A549 (cell line): Measurements from ENCODE around the gene CCS. TPM values are rescaled to one million over a fixed set of nuclear protein-coding genes. Genes with fewer than 3 reads are reported as not detected.

Experiments
- ATAC-seq, 2 experiments: fragments of 200-7000 bp in 1 of 2; fragments of >200 bp in 1 of 2; cut with Nextera tagmentation in 1 of 2; cut with Tn5 transposase in 1 of 2; 3 replicates each; pipeline versions ENCODE4 v1.8.0 to v1.9.1; 2018 to 2020; ENCODE audit warnings: mild to moderate bottlenecking in 1 of 2, moderate library complexity in 1 of 2
- CTCF ChIA-PET: fragments of 300-600 bp; sonication (Branson Sonifier 250); formaldehyde crosslinking; extraction: SDS; loops from one replicate; lab custom pipeline; 2021; ENCODE audit warnings: antibody characterized with exemption, inconsistent platforms; lab: Yijun Ruan, JAX
- POLR2A ChIA-PET: fragments of 350-600 bp; formaldehyde crosslinking; extraction: SDS; loops from one replicate; lab custom pipeline; 2021; ENCODE audit warnings: antibody characterized with exemption, inconsistent platforms; lab: Yijun Ruan, JAX
- DNase-seq, 2 experiments: peaks; one replicate each; pipeline versions ENCODE4 v3.0.0 to v3.0.0-alpha.2; 2011 to 2016; ENCODE audit warnings: low read depth in 1 of 2, low spot score in 1 of 2
- FAIRE-seq: peaks from 2 replicates; lab custom pipeline; 2011; peaks lifted over from hg19 to GRCh38; lab: Jason Lieb, UNC
- H3K27ac ChIP-seq, 2 experiments: fragments of >200 bp; sonication (Bioruptor Twin); formaldehyde crosslinking; 3 replicates each; pipeline ENCODE4 v1.5.1; 2016 to 2017
- H3K4me1 ChIP-seq: fragments of >200 bp; sonication (Bioruptor Twin); formaldehyde crosslinking; 3 replicates; pipeline ENCODE4 v1.6.1; 2016
- H3K4me2 ChIP-seq: fragments of >200 bp; sonication (Bioruptor Twin); formaldehyde crosslinking; 3 replicates; pipeline ENCODE4 v1.6.1; 2016
- H3K4me3 ChIP-seq: fragments of >200 bp; sonication (Bioruptor Twin); formaldehyde crosslinking; 3 replicates; pipeline ENCODE4 v1.5.1; 2016
- H3K9me3 ChIP-seq: fragments of >200 bp; sonication (Bioruptor Twin); formaldehyde crosslinking; 3 replicates; pipeline ENCODE4 v1.6.1; 2016
- BHLHE40 ChIP-seq: IDR thresholded peaks from 2 replicates; pipeline ENCODE4 v1.6.1; 2012; ENCODE audit warnings: low read depth, low read length, inconsistent platforms
- CBX8 ChIP-seq: fragments of 200-600 bp; sonication (generic); IDR thresholded peaks from 2 replicates; pipeline ENCODE4 v1.6.1; 2016
- CEBPB ChIP-seq, 2 experiments: fragments of >200 bp in 1 of 2; sonication (Bioruptor Twin) in 1 of 2; formaldehyde crosslinking in 1 of 2; IDR thresholded peaks; 2 replicates each; pipeline ENCODE4 v1.6.1; 2012 to 2016
- CHD4 ChIP-seq: fragments of 200-600 bp; sonication (generic); IDR thresholded peaks from 2 replicates; pipeline ENCODE4 v1.6.1; 2016; ENCODE audit warnings: antibody characterized with exemption, mild to moderate bottlenecking, borderline replicate concordance
- GATA3 ChIP-seq: IDR thresholded peaks from 2 replicates; pipeline ENCODE4 v1.6.1; 2012; ENCODE audit warnings: borderline replicate concordance
- HDAC2 ChIP-seq: fragments of 200-600 bp; sonication (generic); IDR thresholded peaks from 2 replicates; pipeline ENCODE4 v1.6.1; 2016
- HMGXB4 ChIP-seq: fragments of 250-450 bp; sonication (Bioruptor Pico); IDR thresholded peaks from 2 replicates; pipeline ENCODE4 v1.5.0; 2021; ENCODE audit warnings: mild to moderate bottlenecking, moderate library complexity, borderline replicate concordance
- HOXB13 ChIP-seq: fragments of 250-450 bp; sonication (Bioruptor Pico); IDR thresholded peaks from 2 replicates; pipeline ENCODE4 v1.5.0; 2020; ENCODE audit warnings: low read depth, mild to moderate bottlenecking, moderate library complexity
- KDM1A ChIP-seq: fragments of 200-600 bp; sonication (generic); IDR thresholded peaks from 2 replicates; pipeline ENCODE4 v1.6.1; 2016; ENCODE audit warnings: low read depth, mild to moderate bottlenecking
- KDM5A ChIP-seq: fragments of 200-600 bp; sonication (generic); IDR thresholded peaks from 2 replicates; pipeline ENCODE4 v1.6.1; 2016; ENCODE audit warnings: antibody characterized with exemption, mild to moderate bottlenecking
- MYC ChIP-seq: IDR thresholded peaks from 2 replicates; pipeline ENCODE4 v1.6.1; 2012; ENCODE audit warnings: mild to moderate bottlenecking, inconsistent platforms, low read length, improper control_type of control experiment, borderline replicate concordance
- NFE2L2 ChIP-seq: fragments of 150-350 bp; conservative IDR thresholded peaks from 2 replicates; pipeline ENCODE4 v1.6.1; 2014; ENCODE audit warnings: low read length
- PHF8 ChIP-seq: fragments of 200-600 bp; sonication (generic); IDR thresholded peaks from 2 replicates; pipeline ENCODE4 v1.6.1; 2016; ENCODE audit warnings: low read depth, mild to moderate bottlenecking, antibody characterized with exemption, moderate library complexity, borderline replicate concordance
- REST ChIP-seq: fragments of 200-600 bp; sonication (generic); IDR thresholded peaks from 2 replicates; pipeline ENCODE4 v1.6.1; 2016; ENCODE audit warnings: antibody characterized with exemption, mild to moderate bottlenecking, moderate library complexity
- RFX5 ChIP-seq: fragments of 450-650 bp; IDR thresholded peaks from 2 replicates; pipeline ENCODE4 v1.7.1; 2014; ENCODE audit warnings: antibody characterized with exemption, mild to moderate bottlenecking, moderate library complexity
- RNF2 ChIP-seq: fragments of 200-600 bp; sonication (generic); IDR thresholded peaks from 2 replicates; pipeline ENCODE4 v1.6.1; 2016; ENCODE audit warnings: low read depth, mild to moderate bottlenecking, antibody characterized with exemption, moderate library complexity, borderline replicate concordance
- TFCP2L1 ChIP-seq: fragments of 250-450 bp; sonication (Bioruptor Pico); IDR thresholded peaks from 2 replicates; pipeline ENCODE4 v1.5.0; 2021; ENCODE audit warnings: mild to moderate bottlenecking
- ZNF302 ChIP-seq: fragments of 250-450 bp; sonication (Bioruptor Pico); IDR thresholded peaks from 2 replicates; pipeline ENCODE4 v1.9.0; 2021; ENCODE audit warnings: inconsistent platforms, mild to moderate bottlenecking, moderate library complexity
- whole genome bisulfite sequencing: methylation state at CpG from one replicate; pipeline ENCODE4 v1.1.6; 2017; ENCODE audit errors: missing lambda C conversion rate; 5-methylcytosine and 5-hydroxymethylcytosine counted together
- polyA plus RNA-seq, 4 experiments: library from polyadenylated mRNA; depleted of rRNA in 3 of 4; stranded (reverse); fragments of >200 nt; fragmentation: RNase III in 1 of 4; extraction: RNeasy Plus Mini Kit Qiagen cat#74134 plus additional on column Dnase treatment in 1 of 4; gene quantifications; 2 replicates in 3 of 4; 3 replicates in 1 of 4; pipeline ENCODE4 v1.2.3, GENCODE V29; 2011 to 2017

The CCS gene
- polyA plus RNA-seq, 2 of the 4 experiments (the other 2 are of a cell fraction), result 18.3 to 46.5 TPM

GRCh38 chr11:66559142-66559865, 33.7 kb upstream of the CCS start:
- H3K4me2 ChIP-seq, result no peak overlapping the region
- CTCF ChIA-PET, result interaction anchor here (0.6 to 1.2 kb wide), 2 partner anchors 119 to 495 kb away, joined by 3 to 4 read pairs; no protein-coding TSS in a partner anchor
- peak in 1 of 2 experiments; percentile 7; a peak in 1 of 6 replicates for ATAC-seq
- no peaks in the 10 kb centered on the region for H3K4me1 ChIP-seq
- no peak for FAIRE-seq
- TF ChIP-seq CEBPB (IDR thresholded peaks at IDR 0.05) (peak; percentile 32 to 71; a peak in 3 of 4 replicates), BHLHE40 (no peak), PHF8 (no peak)
- TF ChIP-seq, all 56 proteins: peak for 1
- no peak for DNase-seq
- 74% methylated on average over 28 of the region's 50 CpGs for WGBS
- POLR2A ChIA-PET, result interaction anchor here (0.9 kb wide), 1 partner anchor 9 kb away, joined by 3 read pairs; the partner anchor contains the start of gene CTSF
- no peak overlapping the region for H3K27ac ChIP-seq
- no peak overlapping the region for H3K4me3 ChIP-seq
- no peaks in the 10 kb centered on the region for H3K9me3 ChIP-seq

- TF ChIP-seq BHLHE40 (no peak), KDM1A (no peak), KDM5A (no peak), HMGXB4 (no peak), RNF2 (no peak), HOXB13 (CRISPR knock-in tag) (no peak), HDAC2 (no peak), NFE2L2 (no peak), CBX8 (no peak), TFCP2L1 (CRISPR knock-in tag) (no peak), GATA3 (no peak), ZNF302 (CRISPR knock-in tag) (no peak), RFX5 (no peak), MYC (no peak), REST (no peak), CHD4 (no peak)
- TF ChIP-seq, all 56 proteins: peak for 0
- no peak for DNase-seq
- 89% methylated on average over 19 of the region's 27 CpGs for WGBS
- Histone ChIP-seq H3K9me3 (no peaks in the 10 kb centered on the region), H3K4me2 (no peak overlapping the region), H3K27ac (no peak overlapping the region), H3K4me3 (no peak overlapping the region), H3K4me1 (no peaks in the 10 kb centered on the region)
- ATAC-seq, result no peak
- FAIRE-seq, result no peak
- ChIA-PET POLR2A (interaction anchor here (0.9 kb wide), 1 partner anchor 9 kb away, joined by 3 read pairs; the partner anchor contains the start of gene CTSF), CTCF (interaction anchor here (0.6 to 1.5 kb wide), 5 partner anchors 18 to 494 kb away, joined by 3 to 4 read pairs (median 3); no protein-coding TSS in a partner anchor)
Observed at GRCh38 chr11:66559866-66560676, 32.9 kb upstream of the CCS start.
